Inferior parietal cortex (tissue), 1 donor: ENCODE measurements around the gene MIEN1.
"Not testable (repeated sequence)": the region's sequence is repeated elsewhere in the genome, so short reads cannot be mapped to it uniquely, and the experiment has no call there.

Experiments
- DNase-seq: peaks from one replicate; pipeline ENCODE4 v3.0.0-alpha.2; 2016; ENCODE audit errors: extremely low spot score

MIEN1 gene

GRCh38 chr17:39755554-39756379, 25.4 kb upstream of the MIEN1 start:
- no peak for DNase-seq

- DNase-seq, result no peak
Measured at GRCh38 chr17:39754958-39755553, 24.7 kb upstream of the MIEN1 start.

GRCh38 chr17:39754161-39754957, 24.0 kb upstream of the MIEN1 start:
- peak; percentile 83 for DNase-seq

GRCh38 chr17:39753514-39754160, 23.3 kb upstream of the MIEN1 start:
- DNase-seq, result no peak

GRCh38 chr17:39752241-39752881, 22.0 kb upstream of the MIEN1 start:
- DNase-seq, result no peak

- DNase-seq, result no peak
Measured at GRCh38 chr17:39751637-39752036, 21.3 kb upstream of the MIEN1 start.

GRCh38 chr17:39751016-39751543, 20.7 kb upstream of the MIEN1 start:
- no peak for DNase-seq

- no peak for DNase-seq
Measured at GRCh38 chr17:39750131-39751015, 20.0 kb upstream of the MIEN1 start.

- not testable (repeated sequence) for DNase-seq
Measured at GRCh38 chr17:39748444-39749034, 18.2 kb upstream of the MIEN1 start.

- DNase-seq, result no peak
Measured at GRCh38 chr17:39747745-39748144, 17.4 kb upstream of the MIEN1 start.

GRCh38 chr17:39746145-39746461, 15.8 kb upstream of the MIEN1 start:
- DNase-seq, result no peak

GRCh38 chr17:39745335-39746144, 15.2 kb upstream of the MIEN1 start:
- DNase-seq, result no peak

GRCh38 chr17:39744836-39745215, 14.5 kb upstream of the MIEN1 start:
- no peak for DNase-seq

GRCh38 chr17:39744075-39744835, 13.9 kb upstream of the MIEN1 start:
- DNase-seq, result no peak

- no peak for DNase-seq
Measured at GRCh38 chr17:39742856-39743436, 12.6 kb upstream of the MIEN1 start.

GRCh38 chr17:39742126-39742855, 12.0 kb upstream of the MIEN1 start:
- no peak for DNase-seq

GRCh38 chr17:39740357-39741111, 10.2 kb upstream of the MIEN1 start:
- no peak for DNase-seq
